ENCODE measurements around the gene TUBB6.
A peak's percentile ranks its signal among the peaks of the same experiment; 100 is the strongest.

TUBB6 gene

GRCh38 chr18:12291690-12292089 is 16.4 kb upstream of the TUBB6 start:
- no peak for DNase-seq

GRCh38 chr18:12293831-12294230 is 14.2 kb upstream of the TUBB6 start:
- DNase-seq = no peak

- no peak for DNase-seq
These were observed 12.5 kb upstream of the TUBB6 start for GRCh38 chr18:12295389-12296086.

- no peak for DNase-seq
These were observed 12.0 kb upstream of the TUBB6 start for GRCh38 chr18:12296087-12296403.

GRCh38 chr18:12296457-12296856 is 11.6 kb upstream of the TUBB6 start:
- no peak for DNase-seq

GRCh38 chr18:12299862-12300261 is 8.2 kb upstream of the TUBB6 start:
- DNase-seq = no peak

- DNase-seq = no peak
These were observed 6.6 kb upstream of the TUBB6 start for GRCh38 chr18:12301263-12302005.

- DNase-seq = no peak
These were observed 5.5 kb upstream of the TUBB6 start for GRCh38 chr18:12302391-12303147.

- peak in 1 of 2 experiments; percentile 11 for DNase-seq
These were observed 3.5 kb upstream of the TUBB6 start for GRCh38 chr18:12304351-12305210.

- DNase-seq = no peak
These were observed 2.8 kb upstream of the TUBB6 start for GRCh38 chr18:12305211-12305610.

- DNase-seq = no peak
These were observed 2.0 kb upstream of the TUBB6 start for GRCh38 chr18:12305930-12306629.

- DNase-seq = no peak
These were observed 1.0 kb upstream of the TUBB6 start for GRCh38 chr18:12306752-12307700.

- peak in 1 of 2 experiments; percentile 62 for DNase-seq
These were observed 502 bp downstream of the TUBB6 start for GRCh38 chr18:12308386-12309100.

GRCh38 chr18:12309683-12310198 is 1.7 kb downstream of the TUBB6 start:
- no peak for DNase-seq

- DNase-seq = no peak
These were observed 2.7 kb downstream of the TUBB6 start for GRCh38 chr18:12310762-12311161.

GRCh38 chr18:12312976-12313375 is 4.9 kb downstream of the TUBB6 start:
- DNase-seq = no peak

- no peak for DNase-seq
These were observed 5.6 kb downstream of the TUBB6 start for GRCh38 chr18:12313530-12314245.

GRCh38 chr18:12314591-12315305 is 6.7 kb downstream of the TUBB6 start:
- no peak for DNase-seq

GRCh38 chr18:12315490-12315889 is 7.4 kb downstream of the TUBB6 start:
- no peak for DNase-seq

Measured in NCI-H446 (cell line).